Mucosa of stomach (tissue), 1 donor: Measurements from ENCODE around the gene LZTR1.

Source experiments
- H3K27me3 ChIP-seq: one replicate; pipeline ENCODE4 v1.7.0; 2013; ENCODE audit warnings: mild to moderate bottlenecking, low read length; ENCODE audit not compliant: control insufficient read depth, insufficient read depth
- H3K36me3 ChIP-seq: one replicate; pipeline ENCODE4 v1.7.0; 2013; ENCODE audit warnings: low read length; ENCODE audit not compliant: control insufficient read depth, insufficient read depth
- H3K4me1 ChIP-seq: one replicate; pipeline ENCODE4 v1.7.0; 2013; ENCODE audit warnings: mild to moderate bottlenecking, low read length; ENCODE audit not compliant: control insufficient read depth, insufficient read depth
- H3K4me3 ChIP-seq: one replicate; pipeline ENCODE4 v1.7.0; 2013; ENCODE audit warnings: low read length
- H3K9ac ChIP-seq: one replicate; pipeline ENCODE4 v1.7.0; 2013; ENCODE audit warnings: mild to moderate bottlenecking, low read length, moderate library complexity
- H3K9me3 ChIP-seq: one replicate; pipeline ENCODE4 v1.7.0; 2013; ENCODE audit warnings: mild to moderate bottlenecking, low read length, moderate library complexity; ENCODE audit not compliant: control insufficient read depth
- donor health status: Pancreatic carcinoma.

The LZTR1 gene

DNA sequence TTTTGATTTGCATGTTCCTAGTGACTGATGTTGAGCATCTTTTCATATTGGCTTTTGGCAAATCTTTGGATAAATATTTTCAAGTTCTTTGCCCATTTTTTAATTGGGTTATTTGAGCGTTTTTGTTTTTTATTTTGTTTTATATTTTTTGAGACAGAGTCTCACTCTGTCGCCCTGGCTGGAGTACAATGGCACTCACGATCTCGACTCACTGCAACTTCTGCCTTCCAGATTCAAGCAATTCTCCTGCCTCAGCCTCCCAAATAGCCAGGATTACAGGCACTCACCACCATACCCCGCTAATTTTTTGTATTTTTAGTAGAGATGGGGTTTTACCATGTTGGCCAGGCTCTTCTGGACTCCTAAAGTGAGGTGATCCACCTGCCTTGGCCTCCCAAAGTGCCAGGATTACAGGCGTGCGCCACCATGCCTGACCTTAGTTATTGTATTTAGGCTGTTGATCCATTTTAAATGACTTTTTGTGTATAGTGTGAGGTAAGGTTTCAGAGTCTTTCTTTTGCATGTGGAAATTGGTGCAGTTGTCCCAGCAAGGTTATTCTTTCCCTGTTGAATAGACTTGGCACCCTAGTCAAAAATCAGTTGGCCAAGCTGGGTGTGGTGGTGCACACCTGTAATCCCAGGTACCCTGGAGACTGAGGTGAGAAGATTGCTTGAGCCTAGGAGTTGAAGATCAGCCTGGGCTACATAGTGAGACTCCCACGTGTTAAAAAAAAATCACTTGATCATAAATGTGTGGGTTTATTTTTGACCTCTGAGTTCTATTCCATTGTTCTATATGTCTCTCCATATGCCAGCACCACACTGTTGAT is 38.8 kb upstream of the LZTR1 start:
- Histone ChIP-seq H3K27me3 (no peaks in the 10 kb centered on the region), H3K9me3 (no peaks in the 10 kb centered on the region), H3K4me3 (no peak overlapping the region), H3K36me3 (no peaks in the 10 kb centered on the region), H3K9ac (no peak overlapping the region), H3K4me1 (peaks cover 16% of the 10 kb centered on the region)

GRCh38 chr22:20944042-20944441 is 38.1 kb upstream of the LZTR1 start:
- no peaks in the 10 kb centered on the region for H3K27me3 ChIP-seq
- H3K36me3 ChIP-seq = no peaks in the 10 kb centered on the region
- peaks cover 9% of the 10 kb centered on the region for H3K4me1 ChIP-seq
- H3K4me3 ChIP-seq = no peak overlapping the region
- no peaks in the 10 kb centered on the region for H3K9me3 ChIP-seq
- no peak overlapping the region for H3K9ac ChIP-seq

GRCh38 chr22:20945578-20945934 is 36.5 kb upstream of the LZTR1 start:
- Histone ChIP-seq H3K36me3 (no peaks in the 10 kb centered on the region), H3K9me3 (no peaks in the 10 kb centered on the region), H3K27me3 (no peaks in the 10 kb centered on the region), H3K4me1 (peaks cover 5% of the 10 kb centered on the region), H3K4me3 (no peak overlapping the region), H3K9ac (no peak overlapping the region)

DNA sequence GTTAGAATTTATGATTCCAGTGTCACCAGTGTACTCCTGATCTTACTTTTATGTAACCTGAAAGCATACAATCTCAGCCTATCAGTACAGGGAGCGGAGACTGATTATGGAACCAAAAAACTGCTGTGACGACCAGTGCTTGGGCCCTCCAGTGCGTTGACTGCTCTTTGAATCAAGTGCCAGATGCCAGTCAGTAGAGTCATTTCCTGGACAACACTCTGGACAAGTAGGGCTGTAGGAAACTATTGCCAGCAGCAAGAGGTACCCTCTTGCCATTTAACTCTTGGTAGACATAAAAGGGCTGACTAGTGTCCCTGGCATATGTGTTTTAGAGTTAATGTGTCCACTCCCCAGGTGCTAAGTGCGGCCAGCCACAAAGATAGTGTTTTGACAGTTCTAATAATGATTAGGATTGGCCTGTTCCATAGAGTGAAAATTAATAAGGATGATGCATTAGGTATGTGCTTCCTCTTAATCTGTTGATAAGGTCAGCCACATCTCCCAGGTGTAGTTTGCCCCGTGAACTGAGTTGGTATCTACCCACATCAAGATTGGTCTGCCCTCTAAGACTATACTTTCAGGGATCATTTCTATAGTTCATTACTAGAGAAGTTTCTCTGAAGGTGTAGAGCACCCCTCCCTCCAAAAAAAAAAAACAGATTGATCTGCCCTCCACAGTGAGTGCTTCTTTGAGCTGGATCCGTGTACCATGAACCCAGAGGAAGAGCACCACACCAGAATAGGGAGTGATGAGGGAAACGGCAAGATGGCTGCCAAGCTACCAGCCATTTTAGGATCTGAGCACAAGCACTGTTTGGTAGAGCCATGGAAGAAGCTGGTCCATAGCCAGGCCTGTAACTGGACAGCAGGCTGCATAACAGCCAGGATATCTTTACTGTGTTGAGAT is 35.8 kb upstream of the LZTR1 start:
- Histone ChIP-seq H3K9me3 (no peaks in the 10 kb centered on the region), H3K9ac (no peak overlapping the region), H3K4me3 (no peak overlapping the region), H3K36me3 (no peaks in the 10 kb centered on the region), H3K4me1 (peaks cover 13% of the 10 kb centered on the region), H3K27me3 (no peaks in the 10 kb centered on the region)

GRCh38 chr22:20946991-20947390 is 35.1 kb upstream of the LZTR1 start:
- no peaks in the 10 kb centered on the region for H3K9me3 ChIP-seq
- H3K4me3 ChIP-seq = no peak overlapping the region
- no peak overlapping the region for H3K9ac ChIP-seq
- H3K36me3 ChIP-seq = no peaks in the 10 kb centered on the region
- H3K27me3 ChIP-seq = no peaks in the 10 kb centered on the region
- H3K4me1 ChIP-seq = peaks cover 19% of the 10 kb centered on the region

DNA sequence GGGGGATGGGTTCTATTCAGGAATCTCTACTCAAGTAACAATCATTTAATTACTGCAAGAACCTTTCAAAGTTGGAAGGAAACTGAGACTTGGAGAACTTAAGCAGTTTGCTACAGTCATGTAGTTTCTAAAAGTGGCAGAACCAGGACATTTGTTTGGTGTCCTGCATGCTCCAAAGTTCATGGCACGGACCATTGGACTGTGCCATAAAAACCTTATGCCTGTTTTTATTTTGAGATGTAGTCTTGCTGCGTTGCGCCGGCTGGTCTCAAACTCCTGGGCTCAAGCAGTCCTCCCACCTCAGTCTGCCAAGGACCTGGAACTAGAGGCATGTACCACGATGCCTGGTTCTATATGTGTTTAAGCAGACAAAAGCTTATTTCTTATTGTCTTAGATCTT is 33.6 kb upstream of the LZTR1 start:
- H3K4me3 ChIP-seq = no peak overlapping the region
- no peak overlapping the region for H3K9ac ChIP-seq
- H3K27me3 ChIP-seq = no peaks in the 10 kb centered on the region
- H3K36me3 ChIP-seq = no peaks in the 10 kb centered on the region
- no peaks in the 10 kb centered on the region for H3K9me3 ChIP-seq
- peaks cover 30% of the 10 kb centered on the region for H3K4me1 ChIP-seq

GRCh38 chr22:20948989-20949388 is 33.1 kb upstream of the LZTR1 start:
- H3K27me3 ChIP-seq = no peaks in the 10 kb centered on the region
- H3K9me3 ChIP-seq = no peaks in the 10 kb centered on the region
- no peak overlapping the region for H3K9ac ChIP-seq
- H3K4me1 ChIP-seq = peaks cover 30% of the 10 kb centered on the region
- H3K4me3 ChIP-seq = no peak overlapping the region
- H3K36me3 ChIP-seq = no peaks in the 10 kb centered on the region

DNA sequence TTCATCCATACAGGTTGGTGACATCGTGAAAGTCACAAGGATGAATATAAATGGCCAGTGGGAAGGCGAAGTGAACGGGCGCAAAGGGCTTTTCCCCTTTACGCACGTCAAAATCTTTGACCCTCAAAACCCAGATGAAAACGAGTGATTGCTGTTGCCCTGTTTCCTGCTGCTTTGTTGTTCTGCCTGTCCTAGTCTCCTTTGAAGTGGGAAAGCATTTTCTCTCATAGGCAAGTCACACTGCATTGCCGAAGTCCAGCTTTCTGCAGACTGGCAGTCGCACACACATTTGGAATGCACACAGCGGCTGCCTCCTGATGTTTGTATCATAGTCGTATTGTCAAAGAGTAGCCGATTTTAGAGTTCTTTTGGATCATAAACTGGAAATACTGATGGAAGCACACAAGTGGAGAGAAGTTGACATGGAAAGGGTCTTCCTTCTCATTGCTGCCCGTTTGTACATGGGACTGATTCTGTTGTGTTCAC is 32.4 kb upstream of the LZTR1 start:
- Histone ChIP-seq H3K9me3 (no peaks in the 10 kb centered on the region), H3K4me1 (peaks cover 30% of the 10 kb centered on the region), H3K36me3 (no peaks in the 10 kb centered on the region), H3K4me3 (no peak overlapping the region), H3K27me3 (no peaks in the 10 kb centered on the region), H3K9ac (no peak overlapping the region)

DNA sequence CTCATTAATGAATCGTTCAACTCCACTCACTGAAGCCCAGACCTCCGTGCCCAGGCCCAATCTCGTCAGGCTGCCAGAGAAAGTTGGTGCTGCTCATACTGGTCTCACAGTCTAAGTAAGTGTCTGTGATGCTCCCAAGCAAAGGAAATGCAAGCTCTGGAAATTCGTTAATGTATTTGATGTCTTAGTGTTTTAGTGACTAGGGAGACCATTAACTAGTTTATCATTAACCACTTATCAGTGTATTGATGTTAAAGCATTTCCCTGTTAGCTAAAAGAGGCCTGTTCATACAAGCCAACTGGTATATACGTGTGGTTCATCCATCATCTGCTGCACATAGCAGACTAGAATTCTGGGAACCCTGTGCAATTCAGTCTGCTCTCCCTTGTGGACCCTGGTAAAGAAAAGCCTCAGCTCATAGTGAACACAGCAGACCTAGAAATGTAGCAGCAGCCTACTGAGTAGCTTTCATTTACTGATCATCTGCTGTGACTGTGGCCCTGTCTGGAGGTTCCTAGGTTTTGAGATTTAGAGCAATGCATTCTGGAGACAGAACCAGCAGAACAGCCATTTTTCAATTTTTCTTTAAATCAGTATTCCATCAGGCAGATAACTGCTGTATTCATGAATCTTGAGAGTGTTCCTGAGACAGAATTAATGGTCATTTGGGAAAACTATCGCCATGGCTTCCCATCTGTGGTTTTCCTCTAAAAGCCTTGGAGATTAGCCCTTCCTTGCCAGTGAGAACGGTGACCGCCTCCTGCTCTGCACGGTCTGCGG is 30.8 kb upstream of the LZTR1 start:
- Histone ChIP-seq H3K4me1 (peaks cover 30% of the 10 kb centered on the region), H3K27me3 (no peaks in the 10 kb centered on the region), H3K4me3 (no peak overlapping the region), H3K36me3 (no peaks in the 10 kb centered on the region), H3K9ac (no peak overlapping the region), H3K9me3 (no peaks in the 10 kb centered on the region)

- H3K9ac ChIP-seq = peak overlapping the region; percentile 14
- no peaks in the 10 kb centered on the region for H3K36me3 ChIP-seq
- no peaks in the 10 kb centered on the region for H3K9me3 ChIP-seq
- H3K4me3 ChIP-seq = no peak overlapping the region
- H3K4me1 ChIP-seq = peaks cover 32% of the 10 kb centered on the region
- H3K27me3 ChIP-seq = no peaks in the 10 kb centered on the region
These were observed 30.1 kb upstream of the LZTR1 start for GRCh38 chr22:20951932-20952380.

DNA sequence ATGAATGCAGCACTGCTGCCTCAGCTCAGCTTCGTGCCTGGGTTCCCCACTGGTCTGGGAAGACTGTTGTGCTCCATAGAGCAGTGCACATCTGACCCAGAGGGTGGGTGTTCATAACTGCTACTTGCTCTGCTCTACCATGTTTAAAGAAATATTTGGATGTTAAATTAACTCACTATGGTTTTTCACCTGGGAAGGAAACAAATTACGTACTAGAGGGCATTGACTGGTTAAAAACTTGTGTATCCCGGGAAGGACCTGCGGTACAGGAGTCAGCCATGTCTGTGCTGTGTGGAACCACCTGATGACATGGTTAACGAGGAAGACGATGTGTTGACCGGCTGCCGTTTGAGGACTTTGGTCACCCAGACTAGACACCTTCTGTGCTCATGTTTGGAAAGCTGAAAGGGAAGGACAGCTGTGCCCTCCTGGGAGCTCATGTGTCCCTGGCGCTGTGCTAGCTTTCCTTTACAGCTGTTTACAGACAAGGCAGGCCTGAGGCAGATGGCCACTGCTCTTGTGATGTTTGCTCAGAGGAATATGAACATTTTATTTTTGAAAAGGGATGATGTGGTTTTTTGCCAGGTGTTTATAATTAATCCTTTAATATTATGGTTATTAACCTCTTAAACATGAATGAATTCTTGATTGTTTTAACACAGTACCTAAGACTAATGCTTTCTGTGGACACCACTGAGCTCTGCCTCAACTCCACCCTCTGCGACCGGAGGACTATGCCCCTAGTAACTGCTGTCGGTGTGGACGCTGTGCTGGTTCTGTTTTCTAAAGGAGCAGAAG is 29.4 kb upstream of the LZTR1 start:
- no peak overlapping the region for H3K9ac ChIP-seq
- H3K4me1 ChIP-seq = peaks cover 32% of the 10 kb centered on the region
- H3K4me3 ChIP-seq = no peak overlapping the region
- H3K9me3 ChIP-seq = no peaks in the 10 kb centered on the region
- H3K27me3 ChIP-seq = no peaks in the 10 kb centered on the region
- H3K36me3 ChIP-seq = no peaks in the 10 kb centered on the region
